Effector memory CD8-positive, alpha-beta T cell (primary cell): ENCODE measurements around the gene CDK3.

Source experiments
- ATAC-seq: fragments of 150-1000 bp; cut with Tn5 transposase; replicated peaks from 2 replicates; pipeline ENCODE4 v1.10.0; 2021; ENCODE audit warnings: mild to moderate bottlenecking, moderate library complexity
- DNase-seq, 3 experiments: peaks; one replicate each; pipeline ENCODE4 v3.0.0; 2021
- H3K27ac Mint-ChIP-seq, 2 donors: one replicate each; pipeline ENCODE4 v1.8.0; 2022; ENCODE audit warnings: mild to moderate bottlenecking in 2 of 2, mixed read lengths in 2 of 2, moderate library complexity in 2 of 2
- H3K27me3 Mint-ChIP-seq, 2 donors: one replicate each; pipeline ENCODE4 v1.8.0; 2022; ENCODE audit warnings: mixed read lengths in 2 of 2
- H3K36me3 Mint-ChIP-seq: one replicate; pipeline ENCODE4 v1.8.0; 2022; ENCODE audit warnings: mild to moderate bottlenecking, moderate library complexity, mixed read lengths; ENCODE audit not compliant: insufficient read depth
- H3K4me1 Mint-ChIP-seq, 2 donors: one replicate each; pipeline ENCODE4 v1.8.0; 2022; ENCODE audit warnings: low read depth in 2 of 2, mixed read lengths in 2 of 2
- H3K4me3 Mint-ChIP-seq, 2 donors: one replicate each; pipeline ENCODE4 v1.8.0; 2022; ENCODE audit warnings: mild to moderate bottlenecking in 2 of 2, mixed read lengths in 2 of 2, moderate library complexity in 2 of 2
- H3K9me3 Mint-ChIP-seq, 2 donors: one replicate each; pipeline ENCODE4 v1.8.0; 2022; ENCODE audit warnings: mixed read lengths in 2 of 2

CDK3 gene

GRCh38 chr17:76013377-76013932, 12.8 kb downstream of the CDK3 start:
- no peak for ATAC-seq
- Mint-ChIP-seq H3K4me3 (no peak overlapping the region), H3K36me3 (no peaks in the 10 kb centered on the region), H3K9me3 (no peaks in the 10 kb centered on the region), H3K4me1 (peaks cover 6% of the 10 kb centered on the region in 2 donors), H3K27ac (peak overlapping the region in 1 of 2 donors; percentile 83), H3K27me3 (no peaks in the 10 kb centered on the region)
- DNase-seq, result no peak

- Mint-ChIP-seq H3K9me3 (no peaks in the 10 kb centered on the region), H3K27me3 (no peaks in the 10 kb centered on the region), H3K4me1 (peaks cover 6% of the 10 kb centered on the region in 2 donors), H3K27ac (peak overlapping the region in 1 of 2 donors; percentile 83), H3K4me3 (no peak overlapping the region), H3K36me3 (no peaks in the 10 kb centered on the region)
- peak; percentile 99 for ATAC-seq
- DNase-seq, result peak; percentile 70 to 71 (median 71)
These were observed 13.7 kb downstream of the CDK3 start for GRCh38 chr17:76014100-76014924.

- ATAC-seq (no peak), DNase-seq (no peak)
- Mint-ChIP-seq H3K4me1 (peaks cover 6% of the 10 kb centered on the region in 2 donors), H3K4me3 (no peak overlapping the region), H3K36me3 (no peaks in the 10 kb centered on the region), H3K9me3 (no peaks in the 10 kb centered on the region), H3K27ac (no peak overlapping the region), H3K27me3 (no peaks in the 10 kb centered on the region)
These were observed 14.2 kb downstream of the CDK3 start for GRCh38 chr17:76014925-76015261.

- no peak for DNase-seq
- Mint-ChIP-seq H3K27me3 (no peaks in the 10 kb centered on the region), H3K36me3 (no peaks in the 10 kb centered on the region), H3K9me3 (no peaks in the 10 kb centered on the region), H3K27ac (no peak overlapping the region), H3K4me1 (peaks cover 6% of the 10 kb centered on the region in 2 donors), H3K4me3 (no peak overlapping the region)
- no peak for ATAC-seq
These were observed 17.1 kb downstream of the CDK3 start for GRCh38 chr17:76017481-76018339.

GRCh38 chr17:76018340-76018680, 17.7 kb downstream of the CDK3 start:
- Mint-ChIP-seq H3K36me3 (no peaks in the 10 kb centered on the region), H3K9me3 (no peaks in the 10 kb centered on the region), H3K4me1 (peaks cover 6% of the 10 kb centered on the region in 2 donors), H3K4me3 (no peak overlapping the region), H3K27ac (peak overlapping the region in 1 of 2 donors; percentile 25), H3K27me3 (no peaks in the 10 kb centered on the region)
- no peak for ATAC-seq
- DNase-seq, result no peak

GRCh38 chr17:76018801-76019200, 18.1 kb downstream of the CDK3 start:
- ATAC-seq, result no peak
- H3K36me3 Mint-ChIP-seq, result no peaks in the 10 kb centered on the region

GRCh38 chr17:76019833-76020467, 19.3 kb downstream of the CDK3 start:
- Mint-ChIP-seq H3K27me3 (no peaks in the 10 kb centered on the region), H3K4me3 (no peak overlapping the region), H3K36me3 (no peaks in the 10 kb centered on the region), H3K9me3 (no peaks in the 10 kb centered on the region), H3K27ac (peak overlapping the region in 1 of 2 donors; percentile 31), H3K4me1 (no peaks in the 10 kb centered on the region)
- DNase-seq, result no peak
- no peak for ATAC-seq

More at GRCh38 chr17:76018801-76019200, 18.1 kb downstream of the CDK3 start:
- no peaks in the 10 kb centered on the region for H3K27me3 Mint-ChIP-seq
- H3K4me3 Mint-ChIP-seq, result no peak overlapping the region
- DNase-seq, result no peak
- H3K9me3 Mint-ChIP-seq, result no peaks in the 10 kb centered on the region
- H3K27ac Mint-ChIP-seq, result peak overlapping the region in 1 of 2 donors; percentile 25
- peaks cover 6% of the 10 kb centered on the region in 2 donors for H3K4me1 Mint-ChIP-seq

GRCh38 chr17:76022285-76022684, 21.6 kb downstream of the CDK3 start:
- H3K4me1 Mint-ChIP-seq, result no peaks in the 10 kb centered on the region
- H3K27ac Mint-ChIP-seq, result no peak overlapping the region
- H3K36me3 Mint-ChIP-seq, result no peaks in the 10 kb centered on the region
- DNase-seq (no peak), ATAC-seq (no peak)
- no peaks in the 10 kb centered on the region for H3K9me3 Mint-ChIP-seq
- no peaks in the 10 kb centered on the region for H3K27me3 Mint-ChIP-seq
- no peak overlapping the region for H3K4me3 Mint-ChIP-seq

GRCh38 chr17:76022973-76023899, 22.6 kb downstream of the CDK3 start:
- ATAC-seq (no peak), DNase-seq (no peak)
- Mint-ChIP-seq H3K4me3 (no peak overlapping the region), H3K4me1 (no peaks in the 10 kb centered on the region), H3K9me3 (no peaks in the 10 kb centered on the region), H3K36me3 (no peaks in the 10 kb centered on the region), H3K27me3 (no peaks in the 10 kb centered on the region), H3K27ac (peak overlapping the region in 1 of 2 donors; percentile 10)

- DNase-seq (no peak), ATAC-seq (no peak)
- H3K27me3 Mint-ChIP-seq, result no peaks in the 10 kb centered on the region
- H3K36me3 Mint-ChIP-seq, result no peaks in the 10 kb centered on the region
- no peak overlapping the region for H3K4me3 Mint-ChIP-seq
- H3K4me1 Mint-ChIP-seq, result peaks cover 0 to 1% of the 10 kb centered on the region in 2 donors
- H3K27ac Mint-ChIP-seq, result no peak overlapping the region
- no peaks in the 10 kb centered on the region for H3K9me3 Mint-ChIP-seq
These were observed 23.2 kb downstream of the CDK3 start for GRCh38 chr17:76023900-76024237.

GRCh38 chr17:76024353-76024752, 23.7 kb downstream of the CDK3 start:
- peaks cover 3 to 6% of the 10 kb centered on the region in 2 donors for H3K4me1 Mint-ChIP-seq
- ATAC-seq (no peak), DNase-seq (no peak)
- H3K9me3 Mint-ChIP-seq, result no peaks in the 10 kb centered on the region
- H3K27me3 Mint-ChIP-seq, result no peaks in the 10 kb centered on the region
- peak overlapping the region in 1 of 2 donors; percentile 17 for H3K27ac Mint-ChIP-seq
- no peaks in the 10 kb centered on the region for H3K36me3 Mint-ChIP-seq
- H3K4me3 Mint-ChIP-seq, result no peak overlapping the region

GRCh38 chr17:76025294-76025693, 24.6 kb downstream of the CDK3 start:
- Mint-ChIP-seq H3K4me3 (no peak overlapping the region), H3K9me3 (no peaks in the 10 kb centered on the region), H3K4me1 (peaks cover 8 to 13% of the 10 kb centered on the region in 2 donors), H3K27me3 (no peaks in the 10 kb centered on the region), H3K27ac (peak overlapping the region in 1 of 2 donors; percentile 17), H3K36me3 (no peaks in the 10 kb centered on the region)
- DNase-seq (no peak), ATAC-seq (no peak)
